Ovary (tissue), 9 donors: ENCODE measurements around the gene CPNE4. TPM values are rescaled to one million over a fixed set of nuclear protein-coding genes. Genes with fewer than 3 reads are reported as not detected.

Experiments used
- DNase-seq, 5 donors: peaks; one replicate each; pipeline ENCODE4 v3.0.0-alpha.2; 2019 to 2020
- H3K27ac ChIP-seq, 2 donors: fragments of 200-600 bp; one replicate each; pipeline versions ENCODE4 v1.5.1 to v1.8.0; 2019 to 2022
- H3K27me3 ChIP-seq: fragments of 200-600 bp; one replicate; pipeline ENCODE4 v1.8.0; 2022
- H3K36me3 ChIP-seq: fragments of 200-600 bp; sonication (generic); one replicate; pipeline ENCODE4 v1.5.1; 2019
- H3K4me1 ChIP-seq: one replicate; pipeline ENCODE4 v1.8.1; 2013; ENCODE audit warnings: mild to moderate bottlenecking, moderate library complexity; ENCODE audit not compliant: insufficient read depth
- H3K4me3 ChIP-seq: fragments of 200-600 bp; sonication (generic); one replicate; pipeline ENCODE4 v1.5.1; 2017
- H3K9me3 ChIP-seq, 2 donors: fragments of 200-600 bp in 1 of 2; sonication (generic) in 1 of 2; one replicate each; pipeline versions ENCODE4 v1.5.1 to v1.8.1; 2013 to 2019; ENCODE audit warnings: mild to moderate bottlenecking in 1 of 2, moderate library complexity in 1 of 2
- EP300 ChIP-seq: sonication (generic); formaldehyde crosslinking; IDR thresholded peaks from one replicate; pipeline ENCODE4 v1.6.1; 2017; ENCODE audit warnings: antibody characterized with exemption
- POLR2A ChIP-seq: fragments of 450-650 bp; IDR thresholded peaks from one replicate; pipeline ENCODE4 v1.6.1; 2017; ENCODE audit warnings: antibody characterized with exemption, mild to moderate bottlenecking, moderate library complexity
- WGBS, 3 donors: extraction: QIAGEN DNeasy Blood & Tissue Kit in 1 of 3; methylation state at CpG; one replicate each; pipeline versions ENCODE4 v1.1.5 to v1.1.7; 2013 to 2017; 5-methylcytosine and 5-hydroxymethylcytosine counted together
- intact Hi-C, 4 donors: fragments of 100-400 bp; cut with DNase I; formaldehyde crosslinking; loops; one replicate each; pipeline versions ENCODE4 v1.11.0 to v1.15.1; 2022 to 2023
- polyA plus RNA-seq, 2 donors: library from polyadenylated mRNA; stranded (reverse); fragments of 200-250 nt in 1 of 2; fragments of 350-450 nt in 1 of 2; fragmentation: Illumina TruSeq in 1 of 2; extraction: RNeasy Lipid Tissue Mini Kit (QIAGEN cat#74804) in 1 of 2; gene quantifications; one replicate each; pipeline ENCODE4 v1.2.3, GENCODE V29; 2013 to 2014
- total RNA-seq, 7 donors: library from RNA; depleted of rRNA in 2 of 7; stranded (reverse); fragments of >200 nt in 2 of 7; fragmentation: NEBNext Ultra II Directional in 3 of 7; extraction: Animal tissue kit (Norgen Biotek cat#: 25700) in 3 of 7; gene quantifications; one replicate each; pipeline versions ENCODE4 v1.1.0 to v1.2.4, GENCODE V29; 2016 to 2023
- TF ChIP-seq, protein P1 (sequence below), 3 donors: fragments of 450-650 bp in 2 of 3; fragments of 200-600 bp in 1 of 3; IDR thresholded peaks; one replicate each; pipeline versions ENCODE4 v1.5.1 to v1.8.0; 2016 to 2022; ENCODE audit warnings: antibody characterized with exemption in 3 of 3, mild to moderate bottlenecking in 1 of 3
- donor health status: DM: no; HTN: no; CAD: no; lungs with moderate emphysema.
- donor health status: DM: no; HTN: no; CAD: no.
- donor health status: Bipolar disorder and iron deficiency.
- donor health status: DM: yes; HTN: yes; CAD: no.
- donor health status: DM: no; HTN: no; CAD: no.
- donor health status: DM: yes; HTN: yes; CAD: no.

The CPNE4 gene
- total and polyA plus RNA-seq, 9 donors, result 0.11 to 0.27 (median 0.13) TPM; not detected in 6

DNA sequence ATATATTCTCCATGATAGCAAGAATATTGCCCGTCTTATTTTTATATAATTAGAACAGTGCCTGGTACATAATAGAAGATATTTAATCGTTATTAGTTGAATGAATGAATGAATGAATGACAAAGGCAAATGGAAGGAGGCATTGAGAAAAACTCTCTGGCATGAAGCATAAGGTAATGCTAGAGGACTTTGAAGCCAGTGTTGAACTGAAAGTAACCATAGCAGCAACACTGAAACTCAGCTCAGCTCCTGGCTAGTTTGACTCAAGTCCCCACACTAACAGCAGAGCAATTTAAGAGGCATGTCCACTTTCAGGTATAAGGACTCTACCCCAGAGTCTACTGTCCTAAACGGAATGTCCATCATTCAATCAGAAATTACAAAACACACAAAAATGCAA lies 227.0 kb downstream of the CPNE4 start:
- intact Hi-C loops, result no loop called here
- Histone ChIP-seq H3K4me3 (no peak overlapping the region), H3K27me3 (no peaks in the 10 kb centered on the region), H3K36me3 (no peaks in the 10 kb centered on the region), H3K27ac (no peak overlapping the region), H3K4me1 (no peaks in the 10 kb centered on the region), H3K9me3 (no peaks in the 10 kb centered on the region)
- TF ChIP-seq POLR2A (no peak), EP300 (no peak)
- TF ChIP-seq, protein P1, sequence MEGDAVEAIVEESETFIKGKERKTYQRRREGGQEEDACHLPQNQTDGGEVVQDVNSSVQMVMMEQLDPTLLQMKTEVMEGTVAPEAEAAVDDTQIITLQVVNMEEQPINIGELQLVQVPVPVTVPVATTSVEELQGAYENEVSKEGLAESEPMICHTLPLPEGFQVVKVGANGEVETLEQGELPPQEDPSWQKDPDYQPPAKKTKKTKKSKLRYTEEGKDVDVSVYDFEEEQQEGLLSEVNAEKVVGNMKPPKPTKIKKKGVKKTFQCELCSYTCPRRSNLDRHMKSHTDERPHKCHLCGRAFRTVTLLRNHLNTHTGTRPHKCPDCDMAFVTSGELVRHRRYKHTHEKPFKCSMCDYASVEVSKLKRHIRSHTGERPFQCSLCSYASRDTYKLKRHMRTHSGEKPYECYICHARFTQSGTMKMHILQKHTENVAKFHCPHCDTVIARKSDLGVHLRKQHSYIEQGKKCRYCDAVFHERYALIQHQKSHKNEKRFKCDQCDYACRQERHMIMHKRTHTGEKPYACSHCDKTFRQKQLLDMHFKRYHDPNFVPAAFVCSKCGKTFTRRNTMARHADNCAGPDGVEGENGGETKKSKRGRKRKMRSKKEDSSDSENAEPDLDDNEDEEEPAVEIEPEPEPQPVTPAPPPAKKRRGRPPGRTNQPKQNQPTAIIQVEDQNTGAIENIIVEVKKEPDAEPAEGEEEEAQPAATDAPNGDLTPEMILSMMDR (IDR thresholded peaks at IDR 0.05), result no peak
- no peak for DNase-seq
- WGBS, 3 donors, result 88 to 95% (median 89%) methylated on average over 3 of the region's 3 CpGs

DNA sequence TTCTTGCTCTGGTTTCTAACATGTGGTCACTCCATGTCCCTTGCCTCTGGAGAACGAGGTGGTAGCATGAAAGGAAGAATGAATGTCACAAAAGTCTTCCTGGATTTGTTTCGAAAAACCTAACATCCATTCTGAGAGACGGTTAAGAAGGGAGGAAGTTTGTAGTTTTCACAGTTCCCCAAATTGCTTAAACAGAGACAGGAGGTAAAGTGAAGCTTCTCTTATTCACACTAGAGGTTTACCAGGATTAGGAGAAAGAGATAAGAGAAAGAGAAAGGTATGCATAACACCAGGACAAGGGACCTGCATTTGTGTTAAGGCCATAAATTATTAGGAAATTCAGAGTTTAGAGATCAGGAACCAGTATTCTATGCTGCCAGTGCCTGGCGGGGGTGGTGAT lies 228.1 kb downstream of the CPNE4 start:
- no peaks in the 10 kb centered on the region for H3K36me3 ChIP-seq
- no peak overlapping the region for H3K4me3 ChIP-seq
- DNase-seq, result no peak
- intact Hi-C loops, result no loop called here
- TF ChIP-seq EP300 (no peak), POLR2A (no peak)
- TF ChIP-seq, protein P1 (IDR thresholded peaks at IDR 0.05), result no peak
- H3K9me3 ChIP-seq, result no peaks in the 10 kb centered on the region
- whole genome bisulfite sequencing, 3 donors, result 65 to 67% (median 65%) methylated on average over 4 of the region's 4 CpGs
- no peaks in the 10 kb centered on the region for H3K27me3 ChIP-seq
- H3K27ac ChIP-seq, result no peak overlapping the region
- no peaks in the 10 kb centered on the region for H3K4me1 ChIP-seq

DNA sequence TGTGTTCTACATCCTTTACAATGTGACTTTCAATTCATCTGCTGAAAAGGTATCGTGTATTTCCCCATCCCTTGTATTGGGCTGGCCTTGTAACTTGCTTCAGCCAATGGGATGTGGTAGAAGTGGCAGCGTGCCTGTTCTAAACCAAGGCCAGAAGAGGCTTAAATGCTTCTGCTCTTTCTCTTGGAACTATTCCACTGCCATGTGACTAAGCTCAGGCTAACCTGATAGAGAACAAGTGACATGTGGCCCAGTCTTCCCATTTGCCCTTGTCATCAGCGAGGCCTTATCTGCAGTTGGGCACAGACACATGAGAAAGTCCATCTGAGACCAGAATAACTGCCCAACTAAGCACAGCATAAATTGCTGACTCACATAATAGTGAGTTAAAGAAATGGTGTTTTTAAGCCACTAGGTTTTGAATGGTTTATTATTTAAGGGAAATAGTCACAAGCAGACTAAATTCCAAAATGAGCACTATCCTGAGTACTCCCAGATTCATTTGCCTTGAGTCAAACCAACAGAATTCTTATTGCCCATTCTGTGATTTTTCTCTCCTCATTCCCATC lies 230.2 kb downstream of the CPNE4 start:
- 45 to 64% (median 50%) methylated on average over 3 of the region's 3 CpGs for WGBS, 3 donors
- TF ChIP-seq POLR2A (no peak), EP300 (no peak)
- TF ChIP-seq, protein P1 (IDR thresholded peaks at IDR 0.05), result no peak
- H3K4me3 ChIP-seq, result no peak overlapping the region
- H3K4me1 ChIP-seq, result no peaks in the 10 kb centered on the region
- no peak overlapping the region for H3K27ac ChIP-seq
- intact Hi-C loops, result no loop called here
- DNase-seq, result no peak
- no peaks in the 10 kb centered on the region for H3K9me3 ChIP-seq
- no peaks in the 10 kb centered on the region for H3K36me3 ChIP-seq
- no peaks in the 10 kb centered on the region for H3K27me3 ChIP-seq

DNA sequence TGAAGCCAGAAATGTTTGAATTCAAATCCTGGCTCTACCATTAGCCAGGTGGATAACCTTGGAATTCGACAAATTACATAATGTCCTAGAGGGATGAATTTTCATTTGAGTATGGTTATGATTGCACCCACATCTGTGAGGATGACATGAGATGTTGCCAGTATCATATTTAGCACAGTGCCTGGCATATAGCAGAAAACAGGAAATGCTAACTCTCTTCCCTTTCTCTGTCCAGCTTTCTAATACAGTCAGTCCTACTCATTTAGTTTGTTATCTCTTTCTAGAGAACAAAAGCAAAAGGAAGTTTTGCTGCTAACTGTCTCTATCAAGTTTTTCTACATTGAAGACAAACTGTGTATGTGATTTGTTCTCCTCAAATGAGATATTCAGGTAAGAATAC lies 231.7 kb downstream of the CPNE4 start:
- H3K27ac ChIP-seq, result no peak overlapping the region
- TF ChIP-seq EP300 (no peak), POLR2A (no peak)
- TF ChIP-seq, protein P1 (IDR thresholded peaks at IDR 0.05), result no peak
- WGBS, 3 donors, result 21 to 51% (median 47%) methylated on average over 1 of the region's 1 CpG
- no peaks in the 10 kb centered on the region for H3K27me3 ChIP-seq
- no peak overlapping the region for H3K4me3 ChIP-seq
- DNase-seq, result no peak
- H3K4me1 ChIP-seq, result no peaks in the 10 kb centered on the region
- no peaks in the 10 kb centered on the region for H3K9me3 ChIP-seq
- no peaks in the 10 kb centered on the region for H3K36me3 ChIP-seq
- intact Hi-C loops, result no loop called here
